IMR-90 (cell line): ENCODE measurements around the gene LPIN1.

Source experiments
- BHLHE40 ChIP-seq: fragments of 150-350 bp; IDR thresholded peaks from 2 replicates; pipeline ENCODE4 v1.6.1; 2016; ENCODE audit warnings: mild to moderate bottlenecking, low read depth, low read length
- POLR2A ChIP-seq: IDR thresholded peaks from 2 replicates; pipeline ENCODE4 v1.6.1; 2012; ENCODE audit warnings: mild to moderate bottlenecking, low read depth, low read length
- RFX5 ChIP-seq: IDR thresholded peaks from 2 replicates; pipeline ENCODE4 v1.8.0; 2012; ENCODE audit warnings: low read depth, mild to moderate bottlenecking, low read length, moderate library complexity
- TF ChIP-seq, protein P1 (sequence below): conservative IDR thresholded peaks from 2 replicates; pipeline ENCODE4 v1.5.1; 2012; ENCODE audit warnings: mild to moderate bottlenecking, low read depth, low read length, improper control_type of control experiment
- TF ChIP-seq, protein P2 (sequence below): fragments of 150-350 bp; IDR thresholded peaks from 2 replicates; pipeline ENCODE4 v1.6.1; 2016; ENCODE audit warnings: low read depth, mild to moderate bottlenecking, low read length, moderate library complexity, borderline replicate concordance
- TF ChIP-seq, protein P3 (sequence below): fragments of 150-350 bp; IDR thresholded peaks from 2 replicates; pipeline ENCODE4 v1.6.1; 2017; ENCODE audit warnings: mild to moderate bottlenecking, antibody characterized with exemption, low read length, low read depth

DNA sequence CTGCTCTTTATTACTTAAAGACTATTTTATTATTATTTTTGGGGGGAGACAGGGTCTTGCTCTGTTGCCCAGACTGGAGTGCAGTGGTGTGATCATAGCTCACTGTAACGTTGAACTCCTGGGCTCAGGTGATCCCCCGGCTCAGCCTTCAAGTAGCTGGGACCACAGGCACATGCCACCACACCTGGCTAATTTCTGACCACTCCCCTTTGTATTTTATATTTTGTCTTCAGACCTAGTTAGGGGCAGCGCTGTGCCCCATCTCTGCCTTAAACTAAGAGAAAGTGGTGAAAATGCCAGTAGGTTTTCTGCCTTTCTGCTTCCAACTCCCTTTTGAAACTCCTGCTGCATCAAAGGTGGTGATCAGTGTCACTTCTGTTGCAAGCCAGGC, 82.5 kb downstream of the LPIN1 start:
- TF ChIP-seq BHLHE40 (no peak), POLR2A (no peak), RFX5 (no peak)
- TF ChIP-seq, protein P1, sequence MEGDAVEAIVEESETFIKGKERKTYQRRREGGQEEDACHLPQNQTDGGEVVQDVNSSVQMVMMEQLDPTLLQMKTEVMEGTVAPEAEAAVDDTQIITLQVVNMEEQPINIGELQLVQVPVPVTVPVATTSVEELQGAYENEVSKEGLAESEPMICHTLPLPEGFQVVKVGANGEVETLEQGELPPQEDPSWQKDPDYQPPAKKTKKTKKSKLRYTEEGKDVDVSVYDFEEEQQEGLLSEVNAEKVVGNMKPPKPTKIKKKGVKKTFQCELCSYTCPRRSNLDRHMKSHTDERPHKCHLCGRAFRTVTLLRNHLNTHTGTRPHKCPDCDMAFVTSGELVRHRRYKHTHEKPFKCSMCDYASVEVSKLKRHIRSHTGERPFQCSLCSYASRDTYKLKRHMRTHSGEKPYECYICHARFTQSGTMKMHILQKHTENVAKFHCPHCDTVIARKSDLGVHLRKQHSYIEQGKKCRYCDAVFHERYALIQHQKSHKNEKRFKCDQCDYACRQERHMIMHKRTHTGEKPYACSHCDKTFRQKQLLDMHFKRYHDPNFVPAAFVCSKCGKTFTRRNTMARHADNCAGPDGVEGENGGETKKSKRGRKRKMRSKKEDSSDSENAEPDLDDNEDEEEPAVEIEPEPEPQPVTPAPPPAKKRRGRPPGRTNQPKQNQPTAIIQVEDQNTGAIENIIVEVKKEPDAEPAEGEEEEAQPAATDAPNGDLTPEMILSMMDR = no peak
- TF ChIP-seq, protein P2, sequence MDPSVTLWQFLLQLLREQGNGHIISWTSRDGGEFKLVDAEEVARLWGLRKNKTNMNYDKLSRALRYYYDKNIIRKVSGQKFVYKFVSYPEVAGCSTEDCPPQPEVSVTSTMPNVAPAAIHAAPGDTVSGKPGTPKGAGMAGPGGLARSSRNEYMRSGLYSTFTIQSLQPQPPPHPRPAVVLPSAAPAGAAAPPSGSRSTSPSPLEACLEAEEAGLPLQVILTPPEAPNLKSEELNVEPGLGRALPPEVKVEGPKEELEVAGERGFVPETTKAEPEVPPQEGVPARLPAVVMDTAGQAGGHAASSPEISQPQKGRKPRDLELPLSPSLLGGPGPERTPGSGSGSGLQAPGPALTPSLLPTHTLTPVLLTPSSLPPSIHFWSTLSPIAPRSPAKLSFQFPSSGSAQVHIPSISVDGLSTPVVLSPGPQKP = no peak
- TF ChIP-seq, protein P3, sequence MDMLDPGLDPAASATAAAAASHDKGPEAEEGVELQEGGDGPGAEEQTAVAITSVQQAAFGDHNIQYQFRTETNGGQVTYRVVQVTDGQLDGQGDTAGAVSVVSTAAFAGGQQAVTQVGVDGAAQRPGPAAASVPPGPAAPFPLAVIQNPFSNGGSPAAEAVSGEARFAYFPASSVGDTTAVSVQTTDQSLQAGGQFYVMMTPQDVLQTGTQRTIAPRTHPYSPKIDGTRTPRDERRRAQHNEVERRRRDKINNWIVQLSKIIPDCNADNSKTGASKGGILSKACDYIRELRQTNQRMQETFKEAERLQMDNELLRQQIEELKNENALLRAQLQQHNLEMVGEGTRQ = no peak
